NCI-H187 (cell line): ENCODE results near the gene CPSF3.
"Not testable (repeated sequence)": the region's sequence is repeated elsewhere in the genome, so short reads cannot be mapped to it uniquely, and the experiment has no call there.

Source experiments
- DNase-seq, 2 experiments: peaks; one replicate each; lab custom pipeline; 2025; lab: John Stamatoyannopoulos, UW

The CPSF3 gene

DNA sequence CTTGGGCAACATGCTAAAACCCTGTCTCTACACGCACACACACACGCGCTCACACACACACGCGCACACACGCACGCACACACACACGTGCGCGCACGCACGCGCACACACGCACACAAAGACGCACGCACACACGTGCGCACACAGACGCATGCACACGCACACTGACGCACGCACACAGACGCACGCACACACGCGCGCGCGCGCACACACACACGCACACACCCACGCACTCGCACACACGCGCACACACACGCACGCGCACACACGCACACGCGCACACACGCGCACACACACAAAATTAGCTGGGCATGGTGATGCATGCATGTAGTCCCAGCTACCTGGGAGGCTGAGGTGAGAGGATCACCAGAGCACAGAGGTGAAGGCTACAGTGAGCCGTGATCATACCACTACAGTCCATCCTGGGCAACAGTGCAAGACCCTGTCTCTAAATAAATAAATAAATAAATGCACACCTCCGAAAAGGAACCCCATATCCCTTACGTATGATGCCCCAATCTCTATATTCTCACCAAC lies 42.8 kb downstream of the CPSF3 start:
- no peak for DNase-seq

DNA sequence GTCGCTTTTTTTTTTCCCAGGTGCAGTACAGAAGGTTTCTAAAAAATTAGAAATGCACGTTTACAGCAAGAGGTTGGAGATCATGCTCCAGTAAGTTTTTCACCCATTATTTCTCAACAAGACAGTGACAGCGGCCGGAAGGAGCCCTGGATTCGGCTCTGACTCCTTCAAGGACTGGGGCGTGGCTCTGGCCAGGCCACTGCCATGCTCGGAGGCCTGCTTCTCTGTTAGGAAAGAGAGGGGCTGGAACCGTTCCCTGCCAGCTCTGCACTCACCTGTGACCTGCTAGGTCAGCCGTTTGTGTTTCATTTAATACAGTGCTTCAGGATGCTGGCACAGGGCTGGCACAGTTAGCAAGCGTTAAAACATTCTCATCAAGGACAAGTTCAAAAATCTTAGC lies 44.2 kb downstream of the CPSF3 start:
- no peak for DNase-seq

DNA sequence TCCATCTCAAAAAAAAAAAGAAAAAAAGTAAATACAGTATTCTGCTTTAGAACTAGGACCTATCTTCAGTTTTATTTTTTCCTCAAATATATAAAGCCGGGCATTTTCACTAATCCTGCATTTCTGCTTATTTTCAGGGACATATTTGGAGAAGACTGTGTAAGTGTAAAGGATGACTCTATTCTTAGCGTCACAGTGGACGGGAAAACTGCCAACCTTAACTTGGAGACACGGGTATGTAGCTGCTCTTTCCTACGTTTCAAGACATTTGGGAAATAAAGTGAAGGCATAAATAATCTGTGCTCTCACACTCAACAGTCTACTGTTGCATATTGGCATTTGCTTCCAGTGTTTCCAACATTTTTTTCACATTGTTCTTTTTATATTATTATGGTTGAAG lies 47.8 kb downstream of the CPSF3 start:
- no peak for DNase-seq

DNA sequence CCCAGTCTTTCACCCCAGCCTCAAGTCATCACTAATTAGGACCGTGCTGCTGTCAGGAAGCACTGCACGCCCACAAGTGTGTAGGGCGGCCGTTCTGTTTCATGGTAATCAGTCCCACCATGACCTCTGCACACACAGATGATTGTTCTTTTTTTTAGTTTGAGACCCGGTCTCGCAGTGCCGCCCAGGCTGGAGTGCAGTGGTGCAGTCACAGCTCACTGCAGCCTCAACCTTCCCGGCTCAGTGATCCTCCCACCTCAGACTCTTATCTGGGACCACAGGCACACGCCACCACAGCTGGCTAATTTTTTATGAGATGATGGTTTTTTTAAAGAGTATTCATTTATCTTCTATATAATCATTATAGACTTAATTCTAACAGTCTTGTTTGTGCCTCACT lies 49.1 kb downstream of the CPSF3 start:
- DNase-seq: no peak

DNA sequence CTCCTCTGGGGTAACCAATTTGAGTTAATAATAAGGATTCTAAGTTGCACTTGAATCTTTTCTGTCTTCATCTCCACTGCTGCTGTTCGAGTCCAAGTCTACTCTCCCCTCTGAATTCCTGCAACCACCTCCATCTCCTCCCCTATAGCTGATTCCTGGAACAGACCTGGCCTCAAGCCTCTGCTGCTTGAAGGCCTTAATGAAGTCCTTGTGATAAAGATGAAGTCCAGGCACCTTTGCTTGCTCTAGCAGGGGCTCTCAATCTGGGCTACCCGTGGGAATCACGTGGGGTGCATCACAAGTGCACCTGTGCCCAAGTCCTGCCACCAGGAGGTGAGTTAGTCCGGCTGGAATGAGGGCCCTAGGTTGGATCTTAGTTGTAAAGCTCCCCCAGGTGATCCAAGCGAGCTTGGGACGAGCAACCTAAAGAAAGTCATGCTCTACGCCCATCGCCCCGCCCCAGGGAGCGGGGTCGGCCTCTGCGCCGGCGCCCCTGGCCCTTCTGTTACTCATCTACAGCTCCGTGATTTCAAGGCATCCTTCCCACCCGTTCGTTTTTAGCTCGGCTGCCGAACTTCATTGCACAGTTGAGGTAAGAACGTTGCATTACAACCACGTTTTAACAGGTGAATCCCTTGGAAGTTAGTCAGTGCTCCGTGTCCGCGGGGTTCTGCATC lies 50.0 kb downstream of the CPSF3 start:
- DNase-seq: no peak

DNA sequence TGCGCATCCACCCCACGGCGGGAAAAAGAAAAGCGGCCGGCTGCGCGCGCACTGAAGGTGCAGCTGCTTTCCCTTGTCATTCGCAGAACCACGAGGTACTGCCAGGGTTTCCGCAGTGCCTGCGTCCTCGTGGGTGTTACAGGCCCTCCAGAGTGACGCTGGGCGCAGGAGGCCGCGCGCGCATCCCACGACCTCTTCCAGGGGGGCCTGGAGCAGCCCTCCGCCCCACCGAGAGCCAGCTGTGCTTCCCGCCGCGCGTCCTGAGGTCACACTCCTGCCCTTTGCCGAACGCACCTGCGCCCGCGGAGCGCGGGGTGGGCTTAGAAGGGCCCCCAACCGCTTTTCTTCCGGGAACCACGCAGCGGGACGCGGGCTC lies 50.5 kb downstream of the CPSF3 start:
- no peak for DNase-seq

DNA sequence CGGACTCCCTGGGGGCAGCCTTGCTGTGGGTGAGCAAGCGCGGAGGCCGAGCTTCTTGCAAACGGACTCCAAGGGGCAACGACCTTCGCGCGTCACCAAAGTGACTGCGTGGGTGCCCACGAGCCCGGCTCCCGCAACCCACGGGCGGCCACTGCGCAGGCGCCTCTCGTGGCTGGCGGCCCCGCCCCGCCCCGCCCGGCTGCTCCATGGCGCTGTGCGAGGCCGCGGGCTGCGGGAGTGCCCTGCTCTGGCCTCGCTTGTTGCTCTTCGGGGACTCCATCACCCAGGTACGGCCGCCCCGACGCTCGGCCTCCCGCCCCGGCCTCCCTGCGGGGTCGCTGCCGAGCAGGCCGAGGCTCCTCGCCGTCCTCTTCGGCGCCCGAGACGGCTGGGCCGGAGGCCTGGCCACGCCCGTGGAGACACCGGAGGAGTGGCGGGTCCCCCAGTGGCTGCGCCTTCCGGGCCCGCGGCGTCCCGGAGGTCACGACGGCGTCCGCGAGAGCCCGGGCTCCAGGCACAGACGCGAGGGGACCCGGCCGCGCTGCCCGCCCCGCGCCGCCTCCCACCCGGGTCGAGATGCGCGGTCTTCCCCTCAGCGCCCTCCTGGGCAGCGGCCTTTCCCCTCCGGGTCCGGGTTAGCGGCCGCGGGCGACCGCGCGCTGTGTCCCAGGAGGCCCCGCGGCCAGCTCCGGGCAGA lies 51.1 kb downstream of the CPSF3 start, which contains the start of gene IAH1:
IAH1 (plus strand) TSS at position 191 of the 697 bp plus-strand sequence; CDS start at position 207, 16 bp downstream.
- peak in 1 of 2 experiments; percentile 41 for DNase-seq

DNA sequence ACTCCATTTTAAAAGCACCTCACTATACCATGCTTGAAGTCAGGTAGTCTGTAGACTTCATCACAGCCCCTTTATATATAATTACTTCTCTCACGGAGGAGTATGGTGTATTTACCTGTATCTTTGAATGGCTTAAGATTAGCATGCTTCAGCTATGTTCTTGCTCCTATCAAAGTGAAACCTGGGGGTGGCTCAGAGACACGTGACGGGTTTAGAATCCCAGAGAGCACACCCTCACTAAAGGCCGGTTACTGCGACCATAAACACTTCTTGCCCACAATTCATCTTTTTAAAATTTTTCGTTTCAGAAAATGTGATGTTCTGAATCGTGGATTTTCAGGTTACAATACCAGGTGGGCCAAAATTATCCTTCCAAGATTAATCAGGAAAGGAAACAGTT lies 54.5 kb downstream of the CPSF3 start:
- no peak for DNase-seq

DNA sequence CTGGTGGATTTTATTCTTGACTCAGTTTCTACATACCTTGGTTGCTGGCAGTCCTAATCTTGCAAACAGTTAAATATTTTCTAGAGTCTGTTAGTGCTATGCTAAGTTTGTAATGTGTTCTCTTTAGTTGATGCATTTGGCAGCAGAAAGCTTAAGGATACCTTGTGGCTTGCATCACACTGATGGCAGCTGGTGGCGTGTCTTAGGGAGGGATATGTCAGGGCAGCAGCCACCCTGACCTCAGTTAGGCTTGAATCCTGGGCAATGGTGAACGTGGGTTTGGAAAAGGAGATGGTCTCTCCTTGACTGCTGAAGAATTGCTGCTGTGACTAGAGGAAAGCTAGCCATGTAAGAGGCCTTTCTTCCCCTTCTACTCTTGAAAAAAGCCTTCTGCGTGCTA lies 55.1 kb downstream of the CPSF3 start:
- no peak for DNase-seq

DNA sequence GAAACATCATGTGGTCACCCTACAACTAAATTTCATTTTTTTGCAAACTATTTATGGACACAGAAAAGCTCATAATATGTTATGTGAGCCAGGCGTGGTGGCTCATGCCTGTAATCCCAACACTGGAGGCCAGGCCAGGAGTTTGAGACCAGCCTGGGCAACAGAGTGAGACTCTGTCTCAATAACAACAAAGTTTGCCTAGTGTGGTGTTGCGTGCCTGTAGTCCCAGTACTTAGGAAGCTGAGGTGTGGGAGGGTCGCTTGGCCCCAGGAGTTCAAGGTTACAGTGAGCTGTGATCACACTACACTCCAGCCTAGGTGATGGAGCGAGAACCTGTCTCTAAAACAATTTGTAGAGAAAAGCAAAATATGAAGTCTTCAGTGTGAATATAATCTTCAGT lies 56.7 kb downstream of the CPSF3 start:
- no peak for DNase-seq

DNA sequence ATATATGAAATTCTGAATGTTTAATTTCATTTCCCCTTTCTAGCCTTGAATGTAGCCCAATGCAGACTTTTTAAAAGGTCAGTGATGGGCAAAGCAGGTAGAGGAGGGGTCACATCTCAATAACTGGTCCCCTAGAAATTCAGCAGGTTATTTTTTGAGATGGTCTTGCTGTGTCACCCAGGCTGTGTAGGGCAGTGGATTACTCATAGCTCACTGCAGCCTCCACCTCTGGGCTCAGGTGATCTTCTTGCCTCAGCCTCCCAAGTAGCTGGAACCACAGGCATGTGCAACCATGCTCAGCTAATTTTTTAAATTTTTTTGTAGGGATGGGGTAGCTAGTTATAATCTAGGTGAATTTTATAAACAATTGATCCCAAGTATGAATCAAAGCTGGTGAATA lies 59.7 kb downstream of the CPSF3 start:
- no peak for DNase-seq

DNA sequence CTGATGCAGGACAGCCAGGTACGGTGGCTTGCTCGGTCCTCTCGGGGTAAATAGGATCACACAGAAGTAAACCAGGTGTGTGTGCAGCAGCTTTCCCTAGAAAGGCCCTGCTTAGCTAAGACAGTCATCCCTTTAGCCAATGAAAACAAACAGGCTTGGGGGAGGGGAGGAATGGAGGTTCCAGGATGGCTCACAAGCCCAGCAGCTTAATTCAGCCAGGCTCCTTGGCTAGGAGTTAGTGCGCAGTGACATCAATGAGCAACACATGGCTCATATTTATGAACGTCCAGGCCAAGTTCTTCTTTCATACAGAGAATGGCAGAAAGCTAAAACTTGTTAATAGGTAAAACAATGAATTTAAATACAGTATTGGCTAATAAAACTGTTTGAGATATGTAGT lies 61.1 kb downstream of the CPSF3 start:
- no peak for DNase-seq

DNA sequence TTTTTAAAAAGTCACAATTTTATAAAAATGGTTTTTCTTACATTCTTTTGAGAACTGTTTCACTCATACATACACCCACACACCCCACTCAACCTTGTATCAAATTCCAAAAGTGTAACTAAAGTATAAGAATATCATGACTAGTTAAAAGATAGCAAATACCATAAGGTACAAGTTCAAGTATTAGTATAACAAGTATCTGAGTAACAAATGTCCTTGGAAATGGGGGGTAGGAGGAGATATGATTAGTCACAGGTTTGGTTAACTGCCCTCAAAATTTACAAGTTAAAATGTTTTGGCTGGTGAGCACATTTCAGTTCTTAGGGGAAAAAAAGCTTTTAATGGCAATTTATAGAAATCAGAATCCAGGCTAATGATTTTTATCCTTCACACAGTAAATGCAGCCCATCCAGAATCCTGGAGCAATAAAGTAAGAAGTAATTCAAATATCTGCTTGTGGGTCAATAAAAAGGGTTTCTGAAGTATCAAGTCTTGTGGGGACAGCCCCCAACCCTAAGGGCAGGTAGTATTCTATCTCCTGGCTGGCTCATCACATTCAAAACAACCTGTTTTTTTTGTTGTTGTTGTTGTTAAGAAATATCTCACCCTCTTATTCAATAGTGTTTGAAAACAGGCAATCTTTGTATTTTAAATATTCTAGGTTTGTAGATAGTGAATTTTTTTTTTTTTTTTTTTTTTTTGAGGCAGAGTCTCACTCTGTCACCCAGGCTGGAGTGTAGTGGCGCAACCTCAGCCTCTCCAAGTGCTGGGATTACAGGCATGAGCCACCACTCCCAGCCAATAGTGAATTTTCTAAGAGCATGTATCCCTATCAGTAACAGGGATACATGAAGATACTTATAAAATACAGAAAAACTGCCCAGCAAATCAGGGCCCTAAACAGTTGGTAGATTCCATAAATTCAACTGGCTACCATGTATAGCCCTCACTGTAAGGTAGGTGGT lies 65.4 kb downstream of the CPSF3 start:
- no peak for DNase-seq

DNA sequence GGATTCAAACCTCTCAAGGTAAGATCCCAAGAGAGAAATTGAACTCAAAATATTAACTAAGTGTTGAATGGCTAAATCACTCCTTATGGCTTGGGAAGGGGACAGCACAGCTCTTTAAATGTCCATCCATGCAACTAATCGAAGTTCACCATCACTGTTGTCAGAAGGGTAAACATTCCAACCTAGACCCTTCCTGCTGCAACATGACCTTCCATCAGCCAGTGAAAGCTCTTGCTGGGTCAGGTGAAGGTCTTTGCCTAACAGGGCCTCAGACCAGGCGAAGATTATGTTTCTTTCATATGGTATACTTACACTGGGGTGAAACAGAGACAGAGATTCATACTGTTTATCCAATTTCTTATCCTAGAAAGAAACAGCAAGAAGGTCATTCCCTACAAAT lies 67.3 kb downstream of the CPSF3 start:
- no peak for DNase-seq

DNA sequence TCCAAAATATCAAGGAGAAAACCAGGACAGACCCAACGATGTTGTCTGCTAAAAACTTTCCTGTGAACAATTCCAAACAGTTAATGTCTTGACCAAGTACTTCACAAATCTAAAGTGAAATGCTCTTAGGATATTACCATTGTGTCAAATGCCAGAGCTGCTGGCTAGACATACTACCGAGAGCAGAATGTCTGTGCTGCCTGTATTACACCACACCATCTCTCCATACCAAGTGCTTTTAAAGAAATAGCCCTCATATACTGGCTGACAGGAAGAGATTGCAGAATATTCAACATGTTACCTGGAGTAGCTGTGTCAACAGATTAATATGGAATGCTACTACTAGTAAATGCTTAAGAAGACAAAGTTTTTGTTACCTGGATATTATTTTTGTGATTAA lies 69.5 kb downstream of the CPSF3 start:
- no peak for DNase-seq

DNA sequence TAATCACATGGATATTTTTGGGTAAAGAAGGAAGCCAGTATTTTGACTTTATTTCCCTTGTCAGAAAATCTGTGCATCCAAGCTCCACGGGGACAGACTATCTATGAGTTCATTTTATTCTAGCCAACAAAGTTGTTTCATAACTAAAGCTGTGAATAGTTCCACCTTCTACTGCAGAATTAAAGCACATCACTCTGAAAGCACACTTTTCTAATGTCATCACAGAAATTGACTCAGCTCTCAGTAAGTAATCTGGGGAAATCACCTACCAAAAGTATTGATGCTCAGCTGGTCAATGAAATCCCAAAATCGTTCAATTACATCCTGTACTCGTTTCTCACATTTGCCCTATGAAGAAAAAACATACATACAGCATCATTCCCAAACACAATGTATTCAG lies 70.0 kb downstream of the CPSF3 start:
- DNase-seq: no peak

DNA sequence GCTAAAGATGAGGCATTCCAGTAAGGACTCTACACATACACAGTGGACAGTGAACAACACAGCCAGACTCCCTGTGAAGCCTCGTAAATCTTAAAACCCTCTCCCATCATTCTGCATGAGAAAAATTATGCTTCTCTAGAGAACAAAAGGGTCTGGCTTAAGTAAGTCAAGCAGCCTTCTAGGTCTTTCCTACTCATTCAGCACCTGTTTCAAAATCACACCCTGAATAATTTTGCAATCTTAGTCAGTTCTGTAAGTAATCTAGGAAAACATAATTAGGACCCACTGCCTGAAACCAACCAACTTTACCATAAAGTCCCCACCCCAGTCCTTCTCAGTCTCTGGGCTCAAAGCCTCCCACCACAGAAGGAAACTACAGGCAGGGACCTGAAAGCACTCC lies 70.6 kb downstream of the CPSF3 start:
- DNase-seq: no peak

DNA sequence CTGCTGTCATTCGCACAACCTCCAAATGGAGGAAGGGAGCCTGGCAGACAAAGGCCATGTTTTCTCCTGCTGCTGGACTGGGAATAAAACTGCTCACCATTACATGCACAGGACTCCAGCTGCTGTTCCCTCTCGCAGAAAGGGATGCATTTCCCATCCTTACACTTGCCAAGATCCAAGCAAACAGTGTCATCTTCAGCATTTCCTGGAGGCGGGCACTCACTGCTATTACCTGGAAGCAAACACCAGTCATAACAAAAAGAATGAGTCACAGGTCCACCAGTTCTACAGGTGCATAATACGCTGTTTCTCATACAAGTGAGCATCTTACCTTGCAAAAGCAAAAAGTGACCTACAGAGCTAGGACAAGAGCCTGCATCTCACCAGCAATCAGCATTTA lies 73.6 kb downstream of the CPSF3 start:
- DNase-seq: no peak

DNA sequence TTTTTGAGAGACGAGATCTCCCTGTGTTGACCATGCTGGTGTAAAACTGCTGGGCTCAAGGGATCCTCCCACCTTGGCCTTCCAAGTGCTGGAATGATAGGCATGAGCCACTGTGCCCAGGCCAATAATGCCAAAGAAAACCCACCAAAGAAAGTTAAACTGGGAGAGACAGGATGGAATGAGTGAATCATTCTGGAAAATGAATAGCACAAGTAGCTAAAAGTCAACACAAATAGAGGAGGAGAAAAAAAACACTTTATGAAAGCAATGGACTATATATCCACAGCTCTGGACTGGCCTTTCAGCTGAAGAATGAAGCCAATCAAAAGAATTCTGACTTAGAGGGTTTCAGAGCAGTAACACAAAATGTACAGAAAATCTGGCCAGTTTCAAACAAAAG lies 74.8 kb downstream of the CPSF3 start:
- DNase-seq: no peak

DNA sequence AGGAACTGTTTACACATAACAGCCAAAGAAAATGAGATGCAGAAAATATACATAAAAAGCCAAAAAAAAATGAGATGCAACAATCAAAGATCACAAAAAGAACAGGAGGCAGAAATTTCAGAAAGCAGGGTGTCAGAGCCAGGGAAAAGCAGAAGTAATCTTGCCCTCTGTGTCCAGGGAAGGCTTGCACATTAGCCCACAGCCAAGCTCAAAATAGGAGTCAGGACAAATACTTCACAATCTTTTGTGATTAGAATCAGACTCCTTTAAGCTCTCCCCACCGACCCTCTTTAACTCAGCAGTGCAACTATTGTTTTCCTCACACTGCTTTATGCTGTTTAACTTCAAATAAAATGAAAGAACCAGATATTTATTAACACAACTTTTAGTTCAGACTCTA lies 85.5 kb downstream of the CPSF3 start:
- DNase-seq: no peak

DNA sequence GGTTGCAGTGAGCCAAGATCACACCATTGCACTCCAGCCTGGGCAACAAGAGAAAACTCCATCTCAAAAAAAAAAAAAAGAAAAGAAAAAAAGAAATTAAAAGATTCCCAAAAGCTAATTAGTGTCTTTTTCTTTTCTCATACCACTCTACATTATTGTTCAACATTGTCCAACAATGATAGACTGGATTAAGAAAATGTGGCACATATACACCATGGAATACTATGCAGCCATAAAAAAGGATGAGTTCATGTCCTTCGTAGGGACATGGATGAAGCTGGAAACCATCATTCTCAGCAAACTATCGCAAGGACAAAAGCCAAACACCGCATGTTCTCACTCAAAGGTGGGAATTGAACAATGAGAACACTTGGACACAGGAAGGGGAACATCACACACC lies 90.5 kb downstream of the CPSF3 start:
- DNase-seq: not testable (repeated sequence)

DNA sequence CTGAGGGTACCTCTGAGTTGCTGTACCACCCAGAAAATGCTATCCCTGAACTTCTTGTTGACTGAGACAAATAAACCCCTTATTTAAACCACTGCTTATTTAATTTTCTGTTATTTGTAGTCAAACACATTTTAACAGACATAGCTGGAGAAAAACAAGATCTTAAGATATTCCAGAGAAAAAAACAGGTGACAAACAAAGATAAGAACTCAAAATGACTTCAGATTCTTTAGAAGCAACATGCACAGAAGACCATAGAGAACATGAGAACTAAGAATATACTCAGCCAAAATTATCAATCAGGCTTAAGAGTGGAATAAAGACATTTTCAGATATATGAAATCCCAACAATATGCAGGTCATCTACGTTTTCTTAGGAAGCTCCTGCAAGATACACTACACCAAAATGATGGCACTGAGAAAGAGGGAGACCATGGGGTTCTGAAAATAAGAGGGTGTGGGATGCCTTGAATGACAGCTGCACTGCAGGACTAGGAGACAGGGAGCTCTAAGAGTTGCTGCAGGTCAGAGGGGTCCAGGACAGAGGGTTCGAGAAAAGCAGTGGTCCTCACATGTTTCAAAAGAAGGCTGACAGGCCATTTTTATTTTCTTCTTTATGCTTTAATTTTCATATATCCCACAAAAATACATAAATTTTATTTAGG lies 93.8 kb downstream of the CPSF3 start:
- no peak for DNase-seq
